Spleen (tissue), 11 donors: ENCODE data around the gene RGS17. TPM values are rescaled to one million over a fixed set of nuclear protein-coding genes. Genes with fewer than 3 reads are reported as not detected.

Source experiments
- DNase-seq: peaks from one replicate; pipeline ENCODE4 v3.0.0-alpha.2; 2020
- H3K27ac ChIP-seq, 8 donors: fragments of 200-600 bp; sonication (generic) in 7 of 8; 1 replicate in 4 of 8; 2 replicates in 4 of 8; pipeline versions ENCODE4 v1.5.0 to v1.8.0; 2016 to 2021; ENCODE audit warnings: inconsistent platforms in 4 of 8, mild to moderate bottlenecking in 4 of 8, moderate library complexity in 1 of 8
- H3K27me3 ChIP-seq, 7 donors: fragments of 200-600 bp; sonication (generic) in 6 of 7; replicated peaks in 1 of 7; 1 replicate in 4 of 7; 2 replicates in 3 of 7; pipeline versions ENCODE4 v1.5.0 to v1.8.0; 2016 to 2021; ENCODE audit warnings: inconsistent platforms in 3 of 7, mild to moderate bottlenecking in 1 of 7
- H3K36me3 ChIP-seq, 6 donors: fragments of 200-600 bp; sonication (generic) in 5 of 6; 1 replicate in 4 of 6; 2 replicates in 2 of 6; pipeline versions ENCODE4 v1.5.0 to v1.8.0; 2016 to 2021; ENCODE audit warnings: inconsistent platforms in 2 of 6
- H3K4me1 ChIP-seq, 6 donors: fragments of 200-600 bp; sonication (generic) in 5 of 6; 1 replicate in 3 of 6; 2 replicates in 3 of 6; pipeline versions ENCODE4 v1.5.0 to v1.8.0; 2016 to 2021; ENCODE audit warnings: inconsistent platforms in 3 of 6
- H3K4me3 ChIP-seq, 8 donors: fragments of 200-600 bp; sonication (generic) in 7 of 8; 1 replicate in 4 of 8; 2 replicates in 4 of 8; pipeline versions ENCODE4 v1.5.0 to v1.8.0; 2016 to 2021; ENCODE audit warnings: inconsistent platforms in 4 of 8, mild to moderate bottlenecking in 4 of 8, moderate library complexity in 2 of 8
- H3K9me3 ChIP-seq, 8 donors: fragments of 200-600 bp; sonication (generic) in 7 of 8; 1 replicate in 4 of 8; 2 replicates in 4 of 8; pipeline versions ENCODE4 v1.5.0 to v1.8.0; 2016 to 2021; ENCODE audit warnings: inconsistent platforms in 4 of 8
- CTCF ChIP-seq, 11 experiments: fragments of 200-600 bp in 7 of 11; fragments of 450-650 bp in 4 of 11; sonication (generic) in 4 of 11; IDR thresholded peaks in 8 of 11; conservative IDR thresholded peaks in 3 of 11; 1 replicate in 7 of 11; 2 replicates in 4 of 11; pipeline versions ENCODE4 v1.4.0 to v1.8.0; 2016 to 2021; ENCODE audit warnings: antibody characterized with exemption in 11 of 11, inconsistent platforms in 4 of 11, mild to moderate bottlenecking in 1 of 11
- POLR2A ChIP-seq, 3 donors: fragments of 450-650 bp; IDR thresholded peaks; one replicate each; pipeline ENCODE4 v1.5.1; 2017; ENCODE audit warnings: antibody characterized with exemption in 3 of 3, mild to moderate bottlenecking in 1 of 3
- POLR2AphosphoS5 ChIP-seq, 3 donors: sonication (generic); formaldehyde crosslinking; IDR thresholded peaks; one replicate each; pipeline ENCODE4 v1.5.1; 2017; ENCODE audit warnings: antibody characterized with exemption in 3 of 3
- WGBS, 5 donors: extraction: QIAGEN DNeasy Blood & Tissue Kit in 3 of 5; methylation state at CpG; one replicate each; pipeline versions ENCODE4 v1.1.5 to v1.1.7; 2013 to 2018; 5-methylcytosine and 5-hydroxymethylcytosine counted together
- intact Hi-C: fragments of 100-400 bp; cut with DNase I; formaldehyde crosslinking; loops from one replicate; pipeline ENCODE4 v1.15.0; 2023; ENCODE audit warnings: low total_unique reads
- polyA plus RNA-seq, 3 donors: library from polyadenylated mRNA; stranded (reverse); fragments of 200-250 nt; gene quantifications; one replicate each; pipeline ENCODE4 v1.2.1, GENCODE V29; 2013
- total RNA-seq, 7 donors: library from RNA; depleted of rRNA in 3 of 7; stranded (reverse); fragments of >200 nt in 3 of 7; fragmentation: NEBNext Ultra II Directional in 4 of 7; extraction: Animal tissue kit (Norgen Biotek cat#: 25700) in 4 of 7; gene quantifications; one replicate each; pipeline versions ENCODE4 v1.1.0 to v1.2.1, GENCODE V29; 2016 to 2021
- donor health status: healthy with polysubstance abuse.
- donor health status: DM: no; HTN: no; CAD: no; lungs with moderate emphysema.
- donor health status: DM: no; HTN: no; CAD: no.
- donor health status: Bipolar disorder and iron deficiency.
- donor health status: healthy.
- donor health status: DM: no; HTN: no; CAD: no.
- donor health status: DM: yes; HTN: yes; CAD: no.

Gene RGS17
- total and polyA plus RNA-seq, 10 donors = 0.03 to 0.33 (median 0.07) TPM; not detected in 5

GRCh38 chr6:153085239-153085638 lies 45.8 kb downstream of the RGS17 start:
- TF ChIP-seq POLR2A (IDR thresholded peaks at IDR 0.05) = no peak
- no peak for TF ChIP-seq POLR2AphosphoS5 (IDR thresholded peaks at IDR 0.05)
- no peak for TF ChIP-seq CTCF (IDR thresholded peaks at IDR 0.05 in 8 of 11, conservative IDR thresholded peaks at IDR 0.05 in 3 of 11)
- Histone ChIP-seq H3K9me3 (no peaks in the 10 kb centered on the region), H3K27me3 (no peaks in the 10 kb centered on the region), H3K27ac (no peak overlapping the region), H3K4me1 (no peaks in the 10 kb centered on the region), H3K36me3 (no peaks in the 10 kb centered on the region), H3K4me3 (no peak overlapping the region)
- no peak for DNase-seq
- 61 to 82% (median 78%) methylated on average over 5 of the region's 5 CpGs for WGBS, 5 donors
- intact Hi-C loops = no loop called here

- 69 to 77% (median 73%) methylated on average over 3 of the region's 3 CpGs for WGBS, 5 donors
- intact Hi-C loops = no loop called here
Measured at GRCh38 chr6:153084393-153084792, 46.7 kb downstream of the RGS17 start.

GRCh38 chr6:153083869-153084268 lies 47.2 kb downstream of the RGS17 start:
- Histone ChIP-seq H3K9me3 (no peaks in the 10 kb centered on the region), H3K4me1 (no peaks in the 10 kb centered on the region), H3K27me3 (no peaks in the 10 kb centered on the region), H3K36me3 (no peaks in the 10 kb centered on the region), H3K4me3 (no peak overlapping the region), H3K27ac (no peak overlapping the region)
- TF ChIP-seq CTCF (IDR thresholded peaks at IDR 0.05 in 8 of 11, conservative IDR thresholded peaks at IDR 0.05 in 3 of 11) = no peak
- no peak for TF ChIP-seq POLR2AphosphoS5 (IDR thresholded peaks at IDR 0.05)
- TF ChIP-seq POLR2A (IDR thresholded peaks at IDR 0.05) = no peak
- intact Hi-C loops = no loop called here
- no peak for DNase-seq

More at GRCh38 chr6:153084393-153084792, 46.7 kb downstream of the RGS17 start:
- DNase-seq = no peak
- no peaks in the 10 kb centered on the region for H3K4me1 ChIP-seq
- TF ChIP-seq CTCF (IDR thresholded peaks at IDR 0.05 in 8 of 11, conservative IDR thresholded peaks at IDR 0.05 in 3 of 11) = no peak
- TF ChIP-seq POLR2AphosphoS5 (IDR thresholded peaks at IDR 0.05) = no peak
- no peak for TF ChIP-seq POLR2A (IDR thresholded peaks at IDR 0.05)
- H3K27me3 ChIP-seq = no peaks in the 10 kb centered on the region
- H3K36me3 ChIP-seq = no peaks in the 10 kb centered on the region
- H3K9me3 ChIP-seq = no peaks in the 10 kb centered on the region
- no peak overlapping the region for H3K4me3 ChIP-seq
- no peak overlapping the region for H3K27ac ChIP-seq

GRCh38 chr6:153081914-153082313 lies 49.2 kb downstream of the RGS17 start:
- Histone ChIP-seq H3K9me3 (no peaks in the 10 kb centered on the region), H3K4me1 (no peaks in the 10 kb centered on the region), H3K4me3 (no peak overlapping the region), H3K27me3 (no peaks in the 10 kb centered on the region), H3K27ac (no peak overlapping the region), H3K36me3 (no peaks in the 10 kb centered on the region)
- 87 to 91% (median 88%) methylated on average over 2 of the region's 2 CpGs for WGBS, 5 donors
- DNase-seq = no peak
- TF ChIP-seq POLR2AphosphoS5 (IDR thresholded peaks at IDR 0.05) (no peak), POLR2A (IDR thresholded peaks at IDR 0.05) (no peak), CTCF (IDR thresholded peaks at IDR 0.05 in 8 of 11, conservative IDR thresholded peaks at IDR 0.05 in 3 of 11) (no peak)
- intact Hi-C loops = no loop called here
